Measurements from ENCODE around the gene PRPH. TPM values are rescaled to one million over a fixed set of nuclear protein-coding genes. Genes with fewer than 3 reads are reported as not detected.

The PRPH gene
- total and polyA plus RNA-seq, 10 of the 15 experiments (the other 5 are each of a cell fraction or from before 2014, with no cell fraction given): 0.09 to 0.45 (median 0.19) TPM; not detected in 3

DNA sequence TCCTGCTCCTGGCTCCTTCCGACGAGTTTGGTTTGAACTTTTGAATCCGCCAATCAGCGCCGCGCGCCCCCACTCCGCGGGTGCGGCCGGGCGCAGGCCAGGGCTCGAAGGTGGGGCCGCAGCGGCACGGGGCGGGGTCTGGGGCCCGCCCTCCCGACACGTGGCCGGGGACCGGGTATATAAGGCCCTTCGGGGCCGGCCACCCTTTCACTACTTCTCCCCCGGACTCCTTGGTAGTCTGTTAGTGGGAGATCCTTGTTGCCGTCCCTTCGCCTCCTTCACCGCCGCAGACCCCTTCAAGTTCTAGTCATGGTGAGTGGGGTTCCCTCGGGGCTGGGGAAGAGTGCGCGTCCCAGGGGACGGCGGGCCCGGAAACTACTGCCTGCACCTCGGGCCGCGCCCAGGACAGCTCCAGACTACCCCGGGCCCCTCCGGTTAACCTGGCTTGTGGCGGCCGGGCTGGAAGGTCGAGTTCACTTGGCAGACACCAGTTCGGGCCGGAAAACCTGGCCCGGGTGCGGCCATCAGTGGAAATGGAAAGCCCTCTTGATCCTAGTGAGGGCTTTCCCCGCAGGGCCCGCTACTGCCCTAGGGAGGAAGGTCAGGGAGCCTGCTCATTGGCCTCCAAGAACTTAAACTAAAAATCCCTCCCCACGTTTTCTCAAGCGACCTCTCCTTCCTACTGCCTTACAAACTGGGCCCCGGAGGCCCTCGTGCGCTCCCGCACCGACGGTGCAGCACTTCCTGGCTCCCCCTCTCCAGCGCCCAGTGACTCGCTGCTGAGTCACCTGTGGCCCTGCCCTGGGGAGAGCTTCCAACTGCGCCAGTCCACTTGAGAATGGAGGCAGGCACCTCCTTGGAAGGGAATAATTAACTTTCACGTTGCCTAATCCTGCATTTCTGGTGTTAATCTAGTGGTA, 29.8 kb upstream of the PRPH start, which contains the start of gene TUBA1C (continued):
- no peak for TF ChIP-seq EP300 (IDR thresholded peaks at IDR 0.05; ENCODE audit: borderline replicate concordance in 1 of 2, control insufficient read depth in 1 of 2, low read depth in 2 of 2, low read length in 2 of 2)
- peak; percentile 88 for TF ChIP-seq BACH1 (IDR thresholded peaks at IDR 0.05; ENCODE audit: borderline replicate concordance)
- no peak for TF ChIP-seq BCL11A (IDR thresholded peaks at IDR 0.05; ENCODE audit: low read depth, low read length)
- TF ChIP-seq EED (IDR thresholded peaks at IDR 0.05; ENCODE audit: low read depth): peak; percentile 31; the same call in 1 of the 2 replicates
- TF ChIP-seq SREBF2 (IDR thresholded peaks at IDR 0.05; ENCODE audit: low read length): no peak
- TF ChIP-seq FOS (IDR thresholded peaks at IDR 0.05; ENCODE audit: borderline replicate concordance, extremely low read depth, insufficient read length): no peak
- TF ChIP-seq IKZF1 (conservative IDR thresholded peaks at IDR 0.05): peak; percentile 52
- peak; percentile 96 for TF ChIP-seq POU2F2 (IDR thresholded peaks at IDR 0.05; ENCODE audit: borderline replicate concordance, low read depth, low read length)
- TF ChIP-seq SP1 (IDR thresholded peaks at IDR 0.05; ENCODE audit: low read depth, low read length): peak; percentile 53
- TF ChIP-seq TCF7 (IDR thresholded peaks at IDR 0.05; ENCODE audit: borderline replicate concordance): 0 out of 2 replicates have a peak, but pooled peaks have one; percentile 32
- TF ChIP-seq PAX5 (IDR thresholded peaks at IDR 0.05; ENCODE audit: borderline replicate concordance, low read depth, low read length): no peak; the same call in 1 of the 2 replicates
- TF ChIP-seq YBX1 (IDR thresholded peaks at IDR 0.05): no peak
- TF ChIP-seq RB1 (IDR thresholded peaks at IDR 0.05; ENCODE audit: borderline replicate concordance): 0 out of 2 replicates have a peak, but pooled peaks have one; percentile 17
- TF ChIP-seq BRCA1 (IDR thresholded peaks at IDR 0.05; ENCODE audit: low read depth, low read length): no peak; the same call in 1 of the 2 replicates
- peak; percentile 23; the same call in 1 of the 2 replicates for TF ChIP-seq TBL1XR1 (IDR thresholded peaks at IDR 0.05; ENCODE audit: low read depth, low read length)
- peak; percentile 35; the same call in 1 of the 2 replicates for TF ChIP-seq CHD2 (IDR thresholded peaks at IDR 0.05; ENCODE audit: borderline replicate concordance, low read depth, low read length)
- TF ChIP-seq CHD4 (IDR thresholded peaks at IDR 0.05): no peak
- TF ChIP-seq SMAD5 (IDR thresholded peaks at IDR 0.05; ENCODE audit: low read depth): peak; percentile 98
- TF ChIP-seq, protein P1, sequence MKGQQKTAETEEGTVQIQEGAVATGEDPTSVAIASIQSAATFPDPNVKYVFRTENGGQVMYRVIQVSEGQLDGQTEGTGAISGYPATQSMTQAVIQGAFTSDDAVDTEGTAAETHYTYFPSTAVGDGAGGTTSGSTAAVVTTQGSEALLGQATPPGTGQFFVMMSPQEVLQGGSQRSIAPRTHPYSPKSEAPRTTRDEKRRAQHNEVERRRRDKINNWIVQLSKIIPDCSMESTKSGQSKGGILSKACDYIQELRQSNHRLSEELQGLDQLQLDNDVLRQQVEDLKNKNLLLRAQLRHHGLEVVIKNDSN (IDR thresholded peaks at IDR 0.05; ENCODE audit: borderline replicate concordance, extremely low read length, insufficient read depth, low read depth, low read length): peak; percentile 90
- TF ChIP-seq CBFB (IDR thresholded peaks at IDR 0.05; ENCODE audit: low read depth): peak; percentile 94
- TF ChIP-seq SMAD1 (IDR thresholded peaks at IDR 0.05; ENCODE audit: low read depth, partially characterized antibody): peak; percentile 87
- TF ChIP-seq HDAC2 (IDR thresholded peaks at IDR 0.05): no peak
- TF ChIP-seq BHLHE40 (IDR thresholded peaks at IDR 0.05; ENCODE audit: borderline replicate concordance in 1 of 2, low read depth in 2 of 2, low read length in 1 of 2): peak; percentile 56 to 83; a peak in 3 of 4 replicates
- TF ChIP-seq SIN3A (IDR thresholded peaks at IDR 0.05; ENCODE audit: low read depth, low read length): 0 out of 2 replicates have a peak, but pooled peaks have one; percentile 42
- TF ChIP-seq ETV6 (conservative IDR thresholded peaks at IDR 0.05 in 1 of 2, IDR thresholded peaks at IDR 0.05 in 1 of 2; ENCODE audit: borderline replicate concordance in 1 of 2, low read depth in 1 of 2): no peak
- peak; percentile 70; the same call in 1 of the 2 replicates for TF ChIP-seq GABPA (IDR thresholded peaks at IDR 0.05; ENCODE audit: low read depth)
- no peak for TF ChIP-seq MYB (IDR thresholded peaks at IDR 0.05; ENCODE audit: borderline replicate concordance, low read depth, low read length)
- TF ChIP-seq CHD1 (IDR thresholded peaks at IDR 0.05; ENCODE audit: low read depth, low read length): no peak
- TF ChIP-seq MYC (IDR thresholded peaks at IDR 0.05; ENCODE audit: insufficient read depth, insufficient read length, insufficient replicate concordance, low read length, severe bottlenecking): peak; percentile 63
- TF ChIP-seq, protein P2, sequence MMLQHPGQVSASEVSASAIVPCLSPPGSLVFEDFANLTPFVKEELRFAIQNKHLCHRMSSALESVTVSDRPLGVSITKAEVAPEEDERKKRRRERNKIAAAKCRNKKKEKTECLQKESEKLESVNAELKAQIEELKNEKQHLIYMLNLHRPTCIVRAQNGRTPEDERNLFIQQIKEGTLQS (IDR thresholded peaks at IDR 0.05; ENCODE audit: borderline replicate concordance, extremely low read depth, low read depth, low read length): peak; percentile 76
- peak; percentile 98 for TF ChIP-seq TAF1 (IDR thresholded peaks at IDR 0.05; ENCODE audit: borderline replicate concordance, low read depth, low read length)
